ENCODE results near the gene FYN. TPM values are rescaled to one million over a fixed set of nuclear protein-coding genes. Genes with fewer than 3 reads are reported as not detected.

The FYN gene
- total RNA-seq, 4 donors from 2014 or later, result 143 to 219 (median 165) TPM

DNA sequence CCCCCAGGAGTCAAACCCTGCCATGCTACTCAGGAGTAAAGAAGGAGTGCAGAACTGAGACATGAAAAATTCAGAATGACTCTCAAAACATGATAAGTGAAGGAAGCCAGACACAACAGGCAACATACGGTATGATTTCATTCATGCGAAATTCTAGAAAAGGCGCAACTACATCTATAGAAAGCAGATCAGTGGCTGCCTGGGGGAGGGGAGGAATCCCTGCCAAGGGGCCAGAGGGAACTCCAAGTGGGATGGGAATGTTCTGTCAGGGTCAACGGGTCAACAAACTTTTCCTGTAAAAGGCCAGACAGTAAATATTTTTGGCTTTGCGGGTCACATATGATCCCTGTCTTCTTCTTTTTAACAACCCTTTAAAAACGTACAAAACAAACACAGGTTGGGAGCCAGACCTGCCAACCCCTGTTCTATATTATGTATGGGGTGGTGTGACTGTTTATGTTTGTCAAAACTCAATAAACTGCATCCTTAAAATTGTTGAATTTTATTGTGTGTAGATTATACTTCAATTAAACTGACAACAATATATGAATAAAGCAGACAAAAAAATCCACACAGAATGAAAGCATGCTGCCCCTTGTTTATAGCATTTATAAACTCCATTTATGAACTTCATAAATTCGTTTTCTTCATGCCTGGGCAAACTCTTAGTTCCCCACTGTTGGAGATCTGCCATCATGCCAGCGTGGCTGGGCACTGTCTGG, 211.0 kb downstream of the FYN start:
- H3K4me3 ChIP-seq, result no peak overlapping the region

DNA sequence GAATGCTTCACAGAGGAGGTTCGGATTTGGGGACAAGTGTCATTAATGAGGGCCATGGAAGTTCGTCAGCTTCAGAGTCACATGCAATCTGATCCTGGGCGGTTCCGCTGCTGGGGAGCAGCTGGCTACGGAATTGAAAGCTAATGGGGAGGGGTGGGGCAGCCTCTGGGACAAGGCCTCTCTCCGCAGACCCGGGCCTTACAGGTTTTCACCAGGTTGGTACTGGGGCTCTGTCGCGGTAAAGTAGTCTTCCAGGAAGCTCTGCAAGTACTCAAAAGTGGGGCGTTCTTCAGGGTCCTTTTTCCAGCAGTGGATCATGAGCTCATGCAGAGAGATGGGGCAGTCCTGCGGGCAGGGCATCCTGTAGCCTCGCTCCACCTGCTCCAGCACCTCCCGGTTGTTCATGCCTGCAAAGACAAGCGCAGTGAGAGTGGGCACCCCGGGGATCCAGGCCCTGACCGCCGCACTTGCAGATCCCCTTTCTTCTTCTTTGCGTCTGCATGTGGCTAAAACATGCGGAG, 211.7 kb downstream of the FYN start:
- TF ChIP-seq EP300 (IDR thresholded peaks at IDR 0.05), result no peak
- TF ChIP-seq, protein P1, sequence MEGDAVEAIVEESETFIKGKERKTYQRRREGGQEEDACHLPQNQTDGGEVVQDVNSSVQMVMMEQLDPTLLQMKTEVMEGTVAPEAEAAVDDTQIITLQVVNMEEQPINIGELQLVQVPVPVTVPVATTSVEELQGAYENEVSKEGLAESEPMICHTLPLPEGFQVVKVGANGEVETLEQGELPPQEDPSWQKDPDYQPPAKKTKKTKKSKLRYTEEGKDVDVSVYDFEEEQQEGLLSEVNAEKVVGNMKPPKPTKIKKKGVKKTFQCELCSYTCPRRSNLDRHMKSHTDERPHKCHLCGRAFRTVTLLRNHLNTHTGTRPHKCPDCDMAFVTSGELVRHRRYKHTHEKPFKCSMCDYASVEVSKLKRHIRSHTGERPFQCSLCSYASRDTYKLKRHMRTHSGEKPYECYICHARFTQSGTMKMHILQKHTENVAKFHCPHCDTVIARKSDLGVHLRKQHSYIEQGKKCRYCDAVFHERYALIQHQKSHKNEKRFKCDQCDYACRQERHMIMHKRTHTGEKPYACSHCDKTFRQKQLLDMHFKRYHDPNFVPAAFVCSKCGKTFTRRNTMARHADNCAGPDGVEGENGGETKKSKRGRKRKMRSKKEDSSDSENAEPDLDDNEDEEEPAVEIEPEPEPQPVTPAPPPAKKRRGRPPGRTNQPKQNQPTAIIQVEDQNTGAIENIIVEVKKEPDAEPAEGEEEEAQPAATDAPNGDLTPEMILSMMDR (IDR thresholded peaks at IDR 0.05), result no peak
- no peak for TF ChIP-seq POLR2A (IDR thresholded peaks at IDR 0.05)
- Histone ChIP-seq H3K4me3 (no peak overlapping the region), H3K9me3 (no peaks in the 10 kb centered on the region), H3K36me3 (peaks cover 0 to 12% (median 0%) of the 10 kb centered on the region in 3 donors), H3K4me1 (peaks cover 0 to 63% (median 24%) of the 10 kb centered on the region in 4 donors), H3K27ac (peak overlapping the region in 2 of 4 donors; percentile 52 to 77), H3K27me3 (no peaks in the 10 kb centered on the region)
- DNase-seq (ENCODE audit: low spot score in 2 of 2), result no peak
- 61 to 69% methylated on average over 17 to 19 of the region's 19 CpGs for WGBS, 2 donors

More for the DNA sequence above, 211.0 kb downstream of the FYN start:
- Histone ChIP-seq H3K27ac (peak overlapping the region in 3 of 4 donors; percentile 57 to 77 (median 64)), H3K4me1 (peaks cover 0 to 67% (median 27%) of the 10 kb centered on the region in 4 donors), H3K36me3 (peaks cover 0 to 14% (median 0%) of the 10 kb centered on the region in 3 donors), H3K27me3 (no peaks in the 10 kb centered on the region), H3K9me3 (no peaks in the 10 kb centered on the region)
- TF ChIP-seq POLR2A (IDR thresholded peaks at IDR 0.05), result no peak
- TF ChIP-seq, protein P1 (IDR thresholded peaks at IDR 0.05), result no peak
- WGBS, 2 donors, result 46 to 56% methylated on average over 8 of the region's 8 CpGs
- DNase-seq (ENCODE audit: low spot score in 2 of 2), result no peak

DNA sequence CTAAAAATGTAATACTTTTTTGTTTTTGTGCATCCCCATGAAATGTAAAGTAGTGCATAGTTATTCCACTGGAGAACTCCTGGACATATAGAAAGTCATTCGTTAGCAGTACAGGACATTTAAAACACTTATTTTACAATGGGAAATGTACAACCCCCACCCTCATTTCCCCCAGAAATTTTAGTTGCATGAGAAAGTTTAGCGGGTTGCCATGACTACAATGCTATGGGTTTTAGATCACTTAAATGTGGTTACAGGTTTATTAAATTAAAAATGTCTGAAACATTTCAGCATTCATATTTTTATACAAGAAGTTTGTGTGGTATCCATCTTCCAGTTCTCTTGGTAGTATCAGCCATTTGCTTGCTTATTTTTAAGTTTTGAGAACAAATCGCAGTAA, 212.7 kb downstream of the FYN start:
- TF ChIP-seq, protein P1 (IDR thresholded peaks at IDR 0.05), result no peak
- TF ChIP-seq POLR2A (IDR thresholded peaks at IDR 0.05) (no peak), EP300 (IDR thresholded peaks at IDR 0.05) (no peak)
- Histone ChIP-seq H3K4me3 (no peak overlapping the region), H3K27ac (no peak overlapping the region), H3K4me1 (peaks cover 0 to 57% (median 23%) of the 10 kb centered on the region in 4 donors), H3K27me3 (no peaks in the 10 kb centered on the region), H3K36me3 (peaks cover 0 to 6% (median 0%) of the 10 kb centered on the region in 3 donors), H3K9me3 (no peaks in the 10 kb centered on the region)
- DNase-seq (ENCODE audit: low spot score in 2 of 2), result no peak
- WGBS, 2 donors, result 96 to 97% methylated on average over 3 of the region's 3 CpGs

DNA sequence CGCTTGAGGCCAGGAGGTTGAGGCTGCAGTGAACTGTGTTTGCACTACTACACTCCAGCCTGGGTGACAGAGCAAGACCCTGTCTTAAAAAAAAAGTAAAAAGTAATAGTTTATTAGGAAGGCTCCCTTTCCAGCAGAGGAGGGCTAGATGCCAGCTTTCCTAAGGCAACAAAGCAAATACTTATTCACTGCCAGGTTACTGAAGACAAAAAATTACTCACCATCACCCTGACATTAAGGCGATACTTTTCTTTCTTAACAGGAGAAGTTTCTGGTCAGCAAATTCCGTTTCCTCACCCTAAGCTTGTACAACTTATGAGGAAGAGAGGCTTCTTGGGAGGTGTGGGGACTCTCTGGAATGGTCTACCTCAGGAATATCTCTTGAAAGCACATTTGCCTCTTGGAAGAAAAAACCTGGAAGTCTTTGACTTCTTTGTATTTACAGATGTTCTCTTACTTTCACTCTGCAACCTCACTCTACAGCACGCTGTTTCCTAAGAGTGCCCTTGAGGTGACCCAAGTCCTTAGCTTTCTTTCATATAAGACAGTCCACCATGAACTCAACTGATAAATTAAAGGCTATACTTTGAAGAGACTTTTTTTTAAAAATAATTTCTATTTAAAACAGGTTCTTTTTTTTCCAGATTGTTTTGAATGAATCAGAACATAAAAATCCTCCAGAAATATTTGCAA, 214.6 kb downstream of the FYN start:
- DNase-seq (ENCODE audit: low spot score in 2 of 2), result no peak
- no peaks in the 10 kb centered on the region for H3K27me3 ChIP-seq
- H3K36me3 ChIP-seq, result peaks cover 0 to 6% (median 0%) of the 10 kb centered on the region in 3 donors
- H3K9me3 ChIP-seq, result no peaks in the 10 kb centered on the region
- no peak for TF ChIP-seq POLR2A (IDR thresholded peaks at IDR 0.05)
- H3K4me3 ChIP-seq, result no peak overlapping the region
- 70 to 78% methylated on average over 4 of the region's 4 CpGs for WGBS, 2 donors
- H3K4me1 ChIP-seq, result peaks cover 0 to 42% (median 19%) of the 10 kb centered on the region in 4 donors
- H3K27ac ChIP-seq, result peak overlapping the region in 2 of 4 donors; percentile 42 to 58

DNA sequence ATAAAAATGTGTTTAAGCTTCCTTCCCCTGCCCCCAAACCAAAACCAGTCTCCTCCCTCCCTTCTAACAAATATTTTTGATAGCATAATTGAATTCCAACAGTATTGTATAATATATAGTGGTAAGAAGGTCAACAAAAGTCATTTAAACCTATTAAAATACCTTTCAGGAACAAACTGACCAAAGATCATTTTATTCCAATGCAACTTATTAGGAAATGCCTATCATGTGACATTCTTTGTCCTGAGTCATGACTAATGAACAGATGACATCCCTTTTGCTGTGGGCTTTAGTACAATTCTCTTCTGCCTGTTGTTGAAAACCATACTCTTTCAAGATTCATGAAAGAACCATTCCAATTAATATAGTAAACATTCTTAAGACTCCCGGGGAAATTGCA, 216.1 kb downstream of the FYN start:
- Histone ChIP-seq H3K27me3 (no peaks in the 10 kb centered on the region), H3K27ac (peak overlapping the region in 2 of 4 donors; percentile 38 to 71), H3K4me1 (peaks cover 0 to 27% (median 5%) of the 10 kb centered on the region in 4 donors), H3K36me3 (peaks cover 0 to 6% (median 0%) of the 10 kb centered on the region in 3 donors), H3K4me3 (no peak overlapping the region), H3K9me3 (no peaks in the 10 kb centered on the region)
- no peak for DNase-seq (ENCODE audit: low spot score in 2 of 2)
- 68 to 85% methylated on average over 1 of the region's 1 CpG for WGBS, 2 donors
- TF ChIP-seq EP300 (IDR thresholded peaks at IDR 0.05), result peak; percentile 46 to 69
- TF ChIP-seq, protein P1 (IDR thresholded peaks at IDR 0.05), result no peak
- TF ChIP-seq POLR2A (IDR thresholded peaks at IDR 0.05), result no peak

Measured in tibial nerve (tissue), 4 donors.